SU-DHL-6 (cell line): ENCODE data around the gene ITPKB.

Experiments used
- H2AFZ ChIP-seq: fragments of 200-600 bp; sonication (generic); 2 replicates; pipeline ENCODE4 v1.6.1; 2014; ENCODE audit warnings: low read depth, mild to moderate bottlenecking, moderate library complexity, mixed read lengths, antibody characterized with exemption, low read length; ENCODE audit not compliant: severe bottlenecking
- H3F3A ChIP-seq: fragments of 200-600 bp; shearing (Covaris generic); 2 replicates; pipeline ENCODE4 v1.6.0; 2016; ENCODE audit warnings: antibody characterized with exemption, mild to moderate bottlenecking; ENCODE audit not compliant: insufficient read depth
- H3K27ac ChIP-seq: fragments of 200-600 bp; sonication (generic); 2 replicates; pipeline ENCODE4 v1.5.1; 2016; ENCODE audit warnings: low read depth, mild to moderate bottlenecking, low read length, moderate library complexity, mixed read lengths
- H3K27me3 ChIP-seq: fragments of 200-600 bp; sonication (generic), shearing (Covaris generic); 2 replicates; pipeline ENCODE4 v1.6.0; 2014; ENCODE audit warnings: mild to moderate bottlenecking, low read length
- H3K36me3 ChIP-seq: fragments of 200-600 bp; sonication (generic); 2 replicates; pipeline ENCODE4 v1.6.1; 2014; ENCODE audit warnings: mild to moderate bottlenecking, low read length, mixed read lengths
- H3K4me2 ChIP-seq: fragments of 300-600, 200-600 bp; shearing (Covaris generic), sonication (generic); 2 replicates; pipeline ENCODE4 v1.6.0; 2014; ENCODE audit warnings: low read length, low read depth, mild to moderate bottlenecking; ENCODE audit not compliant: poor library complexity, severe bottlenecking
- H3K4me3 ChIP-seq: fragments of 200-600 bp; sonication (generic); 2 replicates; pipeline ENCODE4 v1.5.1; 2014; ENCODE audit warnings: antibody characterized with exemption, low read length, mild to moderate bottlenecking, mixed read lengths; ENCODE audit not compliant: insufficient read depth, poor library complexity, severe bottlenecking
- H3K79me2 ChIP-seq: fragments of 200-600 bp; sonication (generic); 2 replicates; pipeline ENCODE4 v1.6.1; 2014; ENCODE audit warnings: mild to moderate bottlenecking, low read length, moderate library complexity; ENCODE audit not compliant: insufficient read depth
- H3K9ac ChIP-seq: fragments of 200-600 bp; sonication (generic); 2 replicates; pipeline ENCODE4 v1.7.0; 2014; ENCODE audit warnings: mild to moderate bottlenecking, low read length
- H3K9me2 ChIP-seq: fragments of 200-600 bp; sonication (generic); replicated peaks from 2 replicates; pipeline ENCODE4 v1.6.1; 2014; ENCODE audit warnings: low read length; ENCODE audit not compliant: insufficient read depth
- H3K9me3 ChIP-seq: fragments of 200-600 bp; sonication (generic); 2 replicates; pipeline ENCODE4 v1.6.1; 2014; ENCODE audit warnings: low read length, mixed read lengths; ENCODE audit not compliant: insufficient read depth
- H4K20me1 ChIP-seq: fragments of 200-600 bp; sonication (generic); 2 replicates; pipeline ENCODE4 v1.6.1; 2014; ENCODE audit warnings: low read depth, mild to moderate bottlenecking, antibody characterized with exemption, low read length, moderate library complexity, mixed read lengths
- EZH2phosphoT487 ChIP-seq: fragments of 200-600 bp; sonication (generic), shearing (Covaris generic); conservative IDR thresholded peaks from 2 replicates; pipeline ENCODE4 v1.6.1; 2018; ENCODE audit warnings: mild to moderate bottlenecking, antibody characterized with exemption, low read length, moderate library complexity, mixed read lengths
- TF ChIP-seq, protein P1 (sequence below): fragments of 200-600 bp; sonication (generic); IDR thresholded peaks from one replicate; pipeline ENCODE4 v1.5.1; 2017; ENCODE audit warnings: antibody characterized with exemption, mild to moderate bottlenecking, low read length, moderate library complexity; ENCODE audit not compliant: insufficient read depth, poor library complexity, severe bottlenecking

The ITPKB gene

DNA sequence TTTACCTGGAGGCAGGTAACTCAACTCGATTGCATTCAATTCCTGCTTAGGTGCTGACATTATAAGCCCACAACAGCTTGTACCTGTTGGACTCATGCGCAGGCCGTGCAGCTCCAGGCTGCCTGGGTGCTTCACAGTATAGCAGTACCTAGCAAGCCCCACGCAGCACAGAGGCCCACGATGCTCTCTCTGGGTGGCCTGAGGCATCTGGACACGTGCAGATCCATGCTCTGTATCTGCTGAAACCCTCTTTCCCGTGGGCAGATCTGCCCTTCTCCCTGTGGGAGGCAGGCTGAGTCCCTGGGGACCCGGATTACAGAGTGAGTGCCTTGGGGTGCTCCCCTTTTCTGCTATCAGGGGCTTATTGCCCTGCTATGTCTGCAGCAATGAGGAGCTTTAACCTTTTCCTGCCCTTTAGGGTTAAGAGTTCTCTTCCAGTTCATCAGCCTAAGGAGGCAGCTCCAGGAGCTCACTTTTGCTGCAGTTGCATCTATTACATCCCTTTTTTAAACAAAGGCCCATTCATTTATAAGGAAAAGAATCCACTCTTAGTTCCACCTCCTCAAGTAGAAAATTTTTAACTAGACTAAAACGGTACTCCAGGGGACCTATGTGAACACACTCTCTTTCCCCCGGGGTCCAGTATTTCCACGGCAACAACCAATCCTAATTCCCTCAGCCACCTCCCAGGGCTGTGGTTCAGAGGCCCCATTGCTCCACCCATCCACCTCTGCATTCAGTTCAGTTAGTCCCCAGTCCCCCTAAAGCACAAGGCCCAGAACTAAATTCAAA, 19.3 kb downstream of the ITPKB start:
- Histone ChIP-seq H3K4me2 (no peak overlapping the region), H3K79me2 (peaks cover 78% of the 10 kb centered on the region), H2AFZ (no peak overlapping the region)

DNA sequence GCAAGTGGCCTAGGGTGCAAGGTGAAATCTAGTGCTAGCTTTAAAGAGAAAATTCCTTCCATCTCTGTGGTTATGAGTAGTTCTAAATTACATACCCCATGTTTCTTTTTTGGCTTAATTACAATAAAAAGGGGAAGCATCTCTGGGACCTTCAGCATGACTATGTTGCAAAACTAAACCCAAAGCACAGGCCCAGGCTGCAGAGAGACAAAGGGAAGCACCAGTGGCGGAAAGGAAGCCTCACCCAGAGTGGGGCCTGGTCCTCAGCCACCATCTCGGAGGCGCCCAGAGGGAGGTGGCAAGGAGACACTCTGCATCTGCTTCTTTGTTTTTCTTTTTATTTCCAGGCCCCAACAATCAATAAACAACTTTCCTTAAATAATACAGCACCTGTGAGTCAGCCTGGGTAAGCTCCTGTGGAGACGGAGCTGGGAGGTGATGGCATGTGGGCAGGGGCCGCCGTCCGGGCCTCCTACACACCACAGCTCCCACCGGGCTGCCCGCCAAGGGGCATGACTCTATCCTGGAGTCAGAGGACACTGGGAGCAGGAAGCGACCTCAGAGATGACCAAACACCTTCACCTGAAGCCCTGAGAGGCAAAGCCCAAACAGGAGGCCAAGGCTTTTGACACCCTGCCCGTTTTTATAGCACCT, 21.7 kb downstream of the ITPKB start:
- Histone ChIP-seq H2AFZ (no peak overlapping the region), H3K9me3 (no peaks in the 10 kb centered on the region), H3K9me2 (no peaks in the 10 kb centered on the region), H4K20me1 (peaks cover 3% of the 10 kb centered on the region; the same call in 1 of the 2 replicates), H3K9ac (peak overlapping the region; percentile 28), H3K27ac (peak overlapping the region; percentile 95), H3F3A (peaks cover 60% of the 10 kb centered on the region), H3K4me3 (no peak overlapping the region), H3K27me3 (no peaks in the 10 kb centered on the region), H3K79me2 (peaks cover 65% of the 10 kb centered on the region), H3K36me3 (peaks cover 13% of the 10 kb centered on the region), H3K4me2 (peak overlapping the region; percentile 37)
- TF ChIP-seq EZH2phosphoT487 = no peak
- TF ChIP-seq, protein P1, sequence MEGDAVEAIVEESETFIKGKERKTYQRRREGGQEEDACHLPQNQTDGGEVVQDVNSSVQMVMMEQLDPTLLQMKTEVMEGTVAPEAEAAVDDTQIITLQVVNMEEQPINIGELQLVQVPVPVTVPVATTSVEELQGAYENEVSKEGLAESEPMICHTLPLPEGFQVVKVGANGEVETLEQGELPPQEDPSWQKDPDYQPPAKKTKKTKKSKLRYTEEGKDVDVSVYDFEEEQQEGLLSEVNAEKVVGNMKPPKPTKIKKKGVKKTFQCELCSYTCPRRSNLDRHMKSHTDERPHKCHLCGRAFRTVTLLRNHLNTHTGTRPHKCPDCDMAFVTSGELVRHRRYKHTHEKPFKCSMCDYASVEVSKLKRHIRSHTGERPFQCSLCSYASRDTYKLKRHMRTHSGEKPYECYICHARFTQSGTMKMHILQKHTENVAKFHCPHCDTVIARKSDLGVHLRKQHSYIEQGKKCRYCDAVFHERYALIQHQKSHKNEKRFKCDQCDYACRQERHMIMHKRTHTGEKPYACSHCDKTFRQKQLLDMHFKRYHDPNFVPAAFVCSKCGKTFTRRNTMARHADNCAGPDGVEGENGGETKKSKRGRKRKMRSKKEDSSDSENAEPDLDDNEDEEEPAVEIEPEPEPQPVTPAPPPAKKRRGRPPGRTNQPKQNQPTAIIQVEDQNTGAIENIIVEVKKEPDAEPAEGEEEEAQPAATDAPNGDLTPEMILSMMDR = no peak

More for the DNA sequence above, 19.3 kb downstream of the ITPKB start:
- H4K20me1 ChIP-seq = peaks cover 3% of the 10 kb centered on the region; the same call in 1 of the 2 replicates
- no peak overlapping the region for H3K9ac ChIP-seq
- peaks cover 36% of the 10 kb centered on the region for H3F3A ChIP-seq
- H3K27ac ChIP-seq = no peak overlapping the region
- no peak overlapping the region for H3K4me3 ChIP-seq
- no peaks in the 10 kb centered on the region for H3K27me3 ChIP-seq
- H3K9me2 ChIP-seq = no peaks in the 10 kb centered on the region
- TF ChIP-seq EZH2phosphoT487 = no peak
- TF ChIP-seq, protein P1 = no peak
- peaks cover 5% of the 10 kb centered on the region for H3K36me3 ChIP-seq
- H3K9me3 ChIP-seq = no peaks in the 10 kb centered on the region

DNA sequence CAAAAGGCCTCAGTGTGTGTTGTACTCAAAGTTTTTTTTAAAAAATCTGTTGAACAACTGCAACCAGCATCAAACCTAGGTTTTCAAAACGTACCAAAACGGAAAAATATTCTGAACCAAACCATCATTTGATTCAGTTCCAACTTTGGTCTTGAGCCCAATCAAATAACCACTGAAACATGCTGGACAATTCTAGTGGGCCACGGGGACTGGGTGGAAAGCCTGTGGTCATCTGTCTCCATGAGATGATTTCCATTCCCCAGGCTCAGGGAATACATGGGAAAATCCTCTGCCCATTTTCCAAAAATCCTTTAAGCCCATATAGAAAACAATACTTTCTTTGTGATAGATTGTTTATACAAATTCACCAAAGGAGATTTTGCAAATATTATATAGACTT, 22.5 kb downstream of the ITPKB start:
- Histone ChIP-seq H3K4me3 (no peak overlapping the region), H3K9me3 (no peaks in the 10 kb centered on the region), H4K20me1 (peaks cover 3% of the 10 kb centered on the region; the same call in 1 of the 2 replicates), H3F3A (peaks cover 68% of the 10 kb centered on the region), H3K9ac (0 out of 2 replicates have a peak overlapping the region, but pooled peaks have one; percentile 28), H3K27ac (peak overlapping the region; percentile 95), H3K27me3 (no peaks in the 10 kb centered on the region), H3K9me2 (no peaks in the 10 kb centered on the region), H2AFZ (no peak overlapping the region), H3K4me2 (peak overlapping the region; percentile 37), H3K36me3 (peaks cover 13% of the 10 kb centered on the region), H3K79me2 (peaks cover 61% of the 10 kb centered on the region)
- TF ChIP-seq, protein P1 = no peak
- no peak for TF ChIP-seq EZH2phosphoT487
